Astrocyte of the hippocampus (primary cell): ENCODE data around the gene EPB41L2.

Experiments used
- DNase-seq: peaks from one replicate; pipeline ENCODE4 v3.0.0; 2011; ENCODE audit warnings: low read depth, low spot score

EPB41L2 gene

GRCh38 chr6:131062241-131063027 lies 611 bp downstream of the EPB41L2 start:
- peak; percentile 64 for DNase-seq

GRCh38 chr6:131061751-131062119 lies 1.3 kb downstream of the EPB41L2 start:
- peak; percentile 23 for DNase-seq

- DNase-seq = peak; percentile 46
Measured at GRCh38 chr6:131061041-131061750, 1.8 kb downstream of the EPB41L2 start.

DNA sequence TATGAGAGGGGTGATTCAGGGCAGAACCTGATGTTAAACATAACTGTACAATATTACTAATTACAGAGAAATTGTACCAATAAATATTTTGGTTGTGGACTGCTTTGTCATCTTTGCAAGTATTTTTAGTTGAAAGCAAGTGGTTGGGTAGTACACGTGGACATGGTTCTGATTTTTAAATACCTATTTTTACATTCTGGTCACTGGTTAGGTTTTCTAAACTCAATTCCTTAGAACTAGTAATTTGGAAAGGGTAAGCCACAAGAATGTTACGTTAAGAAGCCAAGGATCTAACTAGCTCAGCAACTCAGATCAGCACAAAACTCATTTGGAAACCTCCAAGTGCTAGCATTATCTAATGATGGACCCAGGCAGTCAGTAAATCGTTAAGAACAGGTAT lies 2.7 kb downstream of the EPB41L2 start:
- DNase-seq = peak; percentile 71

DNA sequence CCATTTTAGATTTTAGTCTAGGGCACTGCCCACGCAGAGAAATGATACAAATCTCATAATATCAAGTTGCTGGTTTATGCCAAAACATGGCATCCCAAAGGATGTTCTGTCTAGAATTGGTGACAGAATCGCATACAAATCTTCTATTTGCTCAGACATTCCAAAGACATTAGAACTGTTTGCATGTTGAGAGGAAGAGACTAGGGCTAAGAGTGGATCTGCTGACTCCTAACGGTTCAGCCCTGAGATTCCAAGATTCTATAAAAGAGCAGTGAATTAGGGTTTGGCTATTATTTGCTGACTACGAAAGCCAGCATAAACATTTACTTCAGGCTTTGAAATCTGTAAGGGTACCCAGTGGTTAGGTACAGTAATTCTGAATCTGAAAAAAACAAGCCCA lies 3.6 kb downstream of the EPB41L2 start:
- DNase-seq = peak; percentile 60

- peak; percentile 15 for DNase-seq
Measured at GRCh38 chr6:131058236-131058635, 4.8 kb downstream of the EPB41L2 start.

- DNase-seq = peak; percentile 29
Measured at GRCh38 chr6:131054392-131055250, 8.4 kb downstream of the EPB41L2 start.

GRCh38 chr6:131053546-131054240 lies 9.4 kb downstream of the EPB41L2 start:
- no peak for DNase-seq

GRCh38 chr6:131052181-131052580 lies 10.9 kb downstream of the EPB41L2 start:
- no peak for DNase-seq

GRCh38 chr6:131051341-131051740 lies 11.7 kb downstream of the EPB41L2 start:
- DNase-seq = no peak

- no peak for DNase-seq
Measured at GRCh38 chr6:131049608-131050007, 13.4 kb downstream of the EPB41L2 start.

DNA sequence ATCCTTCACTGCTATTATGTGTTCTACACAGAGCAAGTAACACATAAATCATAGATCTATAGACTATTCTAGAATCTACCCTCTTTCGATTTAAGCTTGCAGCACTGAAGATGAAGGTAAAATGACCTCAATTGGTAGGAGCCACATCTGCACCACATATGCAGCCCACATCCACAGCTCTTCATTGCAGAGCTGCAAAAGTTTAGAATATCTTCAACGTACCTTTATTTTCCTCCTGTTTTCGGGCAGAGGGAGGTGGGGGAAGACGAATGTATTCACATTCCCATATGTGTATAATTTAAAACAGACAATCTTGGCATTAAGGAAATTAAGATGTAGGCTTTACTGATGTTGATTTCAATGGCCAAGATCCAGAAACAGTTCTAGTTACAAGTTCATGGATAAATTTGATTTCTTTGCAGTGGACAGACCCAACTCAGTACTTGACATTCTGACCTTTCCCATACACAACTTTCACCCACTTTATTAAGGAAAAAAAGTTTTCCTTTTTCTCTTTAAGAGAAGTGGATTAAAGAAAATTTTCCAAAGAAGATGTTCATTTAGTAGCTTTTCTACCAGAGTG lies 14.0 kb downstream of the EPB41L2 start:
- DNase-seq = no peak

- DNase-seq = no peak
Measured at GRCh38 chr6:131048459-131048858, 14.6 kb downstream of the EPB41L2 start.

DNA sequence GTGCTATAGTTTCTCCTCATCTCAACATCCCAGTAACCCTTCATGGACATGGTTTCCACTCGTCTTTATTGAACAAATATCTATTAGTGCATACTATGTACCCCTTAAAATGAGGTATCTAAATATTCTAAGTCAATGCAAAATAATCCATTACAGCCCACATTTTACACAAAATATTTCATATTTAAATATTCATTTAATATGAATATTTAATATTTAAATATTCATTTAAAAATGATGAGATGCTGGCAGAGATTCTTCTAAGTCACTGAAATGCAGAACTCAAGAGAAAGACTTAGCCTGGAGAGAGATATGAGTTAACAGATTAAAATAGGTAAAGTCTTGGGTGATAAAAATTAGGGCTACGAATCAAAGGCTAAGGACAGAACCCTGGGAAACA lies 17.9 kb downstream of the EPB41L2 start:
- no peak for DNase-seq

- DNase-seq = no peak
Measured at GRCh38 chr6:131043902-131044447, 19.1 kb downstream of the EPB41L2 start.

GRCh38 chr6:131042664-131043063 lies 20.4 kb downstream of the EPB41L2 start:
- no peak for DNase-seq

GRCh38 chr6:131041814-131042213 lies 21.2 kb downstream of the EPB41L2 start:
- no peak for DNase-seq

DNA sequence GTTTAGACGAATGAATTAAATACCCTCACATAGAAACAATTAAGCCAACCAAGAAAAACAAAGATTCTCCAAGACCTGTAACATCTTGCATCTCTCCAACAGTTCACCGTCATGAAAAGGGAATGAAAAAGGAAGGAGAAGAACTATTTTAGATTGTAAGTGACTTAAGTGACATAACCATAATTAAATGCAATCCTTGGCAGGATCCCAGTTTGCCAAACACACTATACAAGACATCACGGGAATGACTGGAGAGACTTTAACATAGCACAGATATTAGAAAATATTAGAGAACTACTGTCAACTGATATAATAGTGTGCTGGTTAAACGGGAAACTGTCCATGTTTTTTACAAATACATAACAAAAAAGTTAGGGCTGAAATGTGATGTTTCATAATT lies 22.2 kb downstream of the EPB41L2 start:
- no peak for DNase-seq

DNA sequence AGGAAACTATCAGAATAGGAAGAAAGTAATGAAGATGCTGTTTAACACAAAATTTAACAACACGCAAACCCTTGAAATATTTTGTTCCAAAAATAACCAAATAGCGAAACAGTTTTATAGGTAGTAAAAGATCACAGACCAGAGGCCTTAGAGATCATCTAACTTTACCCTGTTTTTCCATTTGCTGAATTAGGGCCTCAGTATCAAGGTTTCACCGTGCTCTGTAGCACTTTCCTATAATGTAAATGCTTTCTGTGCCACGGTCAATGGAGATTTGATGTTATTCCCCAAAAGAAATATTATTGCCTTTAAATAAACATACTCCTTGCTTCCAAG lies 23.7 kb downstream of the EPB41L2 start:
- no peak for DNase-seq

GRCh38 chr6:131038597-131039344 lies 24.3 kb downstream of the EPB41L2 start:
- DNase-seq = no peak
